ENCODE data around the gene CCDC3.
"Not testable (repeated sequence)": the region's sequence is repeated elsewhere in the genome, so short reads cannot be mapped to it uniquely, and the experiment has no call there.

Gene CCDC3

DNA sequence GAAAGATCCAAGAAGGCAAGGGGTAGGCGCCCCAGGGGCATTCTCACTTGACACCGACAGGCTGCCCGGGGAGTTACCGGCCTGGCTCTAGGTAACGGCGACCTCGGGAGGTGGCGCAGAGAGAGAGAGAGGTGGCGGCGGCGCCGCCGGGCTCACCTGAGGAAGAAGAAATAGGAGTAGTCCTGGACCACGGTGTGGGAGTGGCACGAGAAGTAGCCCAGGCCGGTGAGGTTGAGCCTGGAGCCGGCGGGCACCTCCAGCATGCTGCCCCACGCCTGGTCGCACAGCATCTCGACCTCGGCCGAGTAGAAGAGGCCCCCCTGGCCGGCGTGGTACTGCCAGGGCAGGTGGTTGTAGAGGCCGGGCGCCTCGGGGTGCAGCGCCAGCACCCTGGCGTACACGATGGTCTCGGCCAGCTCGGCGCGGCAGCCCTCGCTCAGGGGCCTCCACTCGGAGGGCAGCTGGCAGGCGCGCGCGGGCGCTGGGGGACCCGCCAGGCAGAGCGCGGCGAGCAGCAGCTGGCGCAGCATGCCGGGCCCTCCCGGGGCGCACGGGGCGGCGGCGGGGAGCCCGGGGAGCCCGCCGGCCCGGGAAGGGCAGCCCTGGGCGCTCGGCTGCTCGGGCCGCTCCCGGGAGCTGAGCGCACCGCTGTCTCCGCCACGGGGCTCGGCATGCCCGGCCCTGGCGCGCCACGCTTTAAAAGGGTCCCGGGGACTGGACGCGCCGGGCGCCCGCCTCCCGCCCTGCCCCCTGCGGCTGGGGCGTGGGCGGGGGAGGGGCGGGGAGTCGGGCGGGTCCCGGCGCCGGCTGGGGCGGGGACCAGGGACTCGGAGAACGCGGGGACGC, at the start of gene CCDC3:
TSS of gene CCDC3 (minus strand) at position 673 of the 846 bp plus-strand sequence. CDS start at position 530, 143 bp downstream.
- peak; percentile 52 for DNase-seq (ENCODE audit: low read depth, low spot score)

DNA sequence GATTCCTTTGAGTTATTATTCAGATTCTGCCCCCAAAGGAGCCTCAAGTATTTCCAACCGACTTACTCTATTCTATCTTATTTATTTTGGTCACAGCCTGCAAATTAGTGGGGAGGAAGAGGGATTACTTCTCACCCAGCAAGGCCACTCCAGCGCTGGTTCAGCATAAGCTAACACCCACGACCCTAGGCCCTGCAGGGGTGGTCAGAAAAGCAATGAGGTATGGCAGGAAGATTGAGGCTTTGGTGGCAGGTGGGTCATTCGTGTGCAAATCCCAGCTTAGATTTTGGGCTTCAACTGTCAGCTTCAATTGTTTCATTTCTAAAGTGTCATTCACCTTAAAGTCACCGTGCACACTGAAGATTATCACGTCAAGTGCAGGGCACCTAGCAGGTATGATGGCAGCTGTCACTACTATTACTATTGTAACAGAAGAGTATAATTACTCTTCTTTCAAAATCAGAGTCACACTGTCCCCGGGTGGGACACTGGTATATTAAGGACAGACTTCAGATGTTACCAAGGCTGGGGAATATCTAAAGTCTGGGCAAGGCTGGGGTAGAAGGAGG, 49.7 kb upstream of the CCDC3 start:
- DNase-seq (ENCODE audit: low read depth, low spot score) = no peak

DNA sequence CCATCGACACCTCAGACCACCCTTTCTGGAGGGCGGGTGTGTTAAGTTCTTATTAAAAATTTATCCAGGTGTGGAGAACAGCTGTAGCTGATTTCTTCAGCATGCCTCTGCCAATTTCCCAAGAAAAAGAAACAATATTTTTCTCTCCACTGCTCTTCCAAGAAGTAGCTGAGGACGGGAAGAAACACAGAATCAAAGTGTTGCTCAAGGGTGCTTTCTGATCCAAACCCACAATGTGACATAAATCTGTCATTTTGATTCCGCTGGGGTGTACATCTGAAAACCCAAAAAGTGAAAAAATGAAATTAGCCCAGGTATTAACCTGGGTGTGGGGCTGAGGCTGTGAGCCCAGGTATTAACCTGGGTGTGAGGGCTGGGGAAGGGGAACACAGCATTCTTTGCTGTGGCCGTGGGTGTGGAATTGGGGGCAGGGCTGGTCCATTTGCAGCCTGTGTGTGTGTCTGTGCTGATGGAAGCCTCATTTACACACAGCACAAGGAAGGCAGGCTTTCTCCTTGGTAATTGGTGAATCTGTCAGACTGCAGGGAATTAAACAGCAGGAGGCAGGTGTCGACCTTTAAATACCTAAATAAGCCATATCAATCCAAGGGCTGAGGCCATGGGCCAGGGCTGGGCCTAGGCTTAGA, 48.4 kb upstream of the CCDC3 start:
- DNase-seq (ENCODE audit: low read depth, low spot score) = no peak

DNA sequence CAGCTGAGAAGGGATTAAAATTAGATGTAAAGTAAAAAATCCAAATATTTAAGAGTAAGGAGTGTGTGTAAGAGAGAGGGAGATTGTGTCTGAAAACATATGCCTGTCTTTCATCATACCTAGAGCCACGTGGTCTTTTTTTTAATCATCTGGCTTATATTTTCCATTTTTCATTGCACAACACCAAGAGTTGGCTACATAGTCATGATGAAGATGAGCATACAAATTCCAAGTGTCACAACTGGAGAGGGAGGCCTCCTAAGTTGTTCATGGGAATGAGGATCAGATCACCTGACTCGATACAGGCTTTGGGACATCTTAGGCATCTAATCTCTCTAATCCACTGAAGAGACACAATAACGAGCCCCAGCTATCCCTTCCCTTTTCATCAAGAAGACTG, 47.2 kb upstream of the CCDC3 start:
- DNase-seq (ENCODE audit: low read depth, low spot score) = no peak

DNA sequence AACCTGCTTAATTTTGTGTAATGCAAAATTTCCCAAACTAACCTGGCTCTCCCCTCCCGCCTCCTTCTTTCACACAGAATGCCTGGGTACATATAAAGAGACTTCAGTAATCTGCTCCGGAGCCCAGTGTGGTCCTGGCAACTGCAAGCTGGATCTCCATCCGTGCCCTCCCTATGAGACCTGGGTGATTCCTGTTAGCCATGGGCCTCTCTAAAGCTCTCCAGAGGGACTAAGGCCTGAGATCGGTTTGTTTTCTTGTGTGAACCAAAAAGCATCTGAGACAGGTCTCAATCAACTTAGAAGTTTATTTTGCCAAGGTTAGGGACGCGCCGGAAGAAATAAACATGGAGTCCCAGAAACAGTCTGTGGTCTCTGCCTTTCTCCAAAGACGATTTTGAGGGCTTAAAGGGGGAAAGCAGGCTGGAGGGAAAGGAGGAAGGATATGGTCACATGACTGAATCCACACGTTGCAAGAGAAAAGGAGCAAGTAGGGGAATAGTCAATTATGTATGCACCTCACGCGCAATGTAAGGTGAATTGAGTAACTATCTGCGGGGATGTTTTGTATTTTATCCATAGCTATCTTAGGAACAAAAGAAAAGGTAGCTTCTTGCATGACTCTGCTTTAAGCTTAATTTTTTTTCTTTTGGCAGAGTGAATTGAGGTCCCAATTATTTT, 46.2 kb upstream of the CCDC3 start:
- DNase-seq (ENCODE audit: low read depth, low spot score) = no peak

DNA sequence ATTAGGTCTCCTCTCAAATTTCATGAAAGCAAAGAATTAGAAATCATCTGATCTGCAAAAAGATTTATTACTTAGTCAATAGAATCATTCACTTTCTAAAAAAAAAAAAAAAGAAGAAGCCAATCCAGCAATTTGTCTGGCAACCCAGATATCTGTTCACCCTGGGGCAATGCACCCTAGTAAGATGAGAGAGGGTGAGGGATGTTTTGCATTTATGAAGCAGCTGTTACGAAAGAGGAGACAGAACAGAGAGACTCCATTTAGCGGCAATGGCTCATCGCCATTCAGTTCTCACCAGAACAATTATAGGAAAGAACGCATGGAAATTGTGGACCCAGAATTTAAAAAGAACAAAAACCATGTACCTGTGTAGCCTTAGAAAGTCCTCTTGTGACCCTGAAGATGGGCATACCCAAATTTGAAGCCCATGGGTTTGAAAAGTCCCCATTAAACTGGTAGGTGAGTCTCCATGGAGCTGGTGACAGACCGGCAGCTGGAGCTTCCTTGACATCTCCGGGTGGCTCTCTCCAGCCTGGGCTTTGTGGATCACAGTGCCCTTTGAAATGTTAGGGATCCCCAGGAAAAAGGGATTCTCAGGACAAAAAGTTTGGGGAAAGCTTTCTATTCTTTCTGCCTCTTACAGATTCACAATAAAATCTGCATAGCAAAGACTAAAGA, 45.5 kb upstream of the CCDC3 start:
- no peak for DNase-seq (ENCODE audit: low read depth, low spot score)

DNA sequence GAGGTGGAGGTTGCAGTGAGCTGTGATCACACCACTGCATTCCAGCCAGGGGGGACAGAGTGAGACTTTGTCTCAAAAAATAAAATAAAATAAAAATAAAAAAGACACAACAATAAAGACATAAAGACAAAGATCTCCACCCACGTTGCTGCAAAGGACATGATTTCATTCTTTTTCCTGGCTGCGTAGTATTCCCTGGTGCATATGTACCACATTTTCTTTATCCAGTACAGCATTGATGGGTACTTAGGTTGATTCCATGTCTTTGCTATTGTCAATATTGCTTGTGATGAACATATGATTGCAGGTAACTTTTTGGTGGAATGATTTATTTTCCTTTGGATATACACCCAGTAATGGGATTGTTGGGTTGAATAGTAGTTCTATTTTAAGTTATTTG, 42.0 kb upstream of the CCDC3 start:
- DNase-seq (ENCODE audit: low read depth, low spot score) = no peak

DNA sequence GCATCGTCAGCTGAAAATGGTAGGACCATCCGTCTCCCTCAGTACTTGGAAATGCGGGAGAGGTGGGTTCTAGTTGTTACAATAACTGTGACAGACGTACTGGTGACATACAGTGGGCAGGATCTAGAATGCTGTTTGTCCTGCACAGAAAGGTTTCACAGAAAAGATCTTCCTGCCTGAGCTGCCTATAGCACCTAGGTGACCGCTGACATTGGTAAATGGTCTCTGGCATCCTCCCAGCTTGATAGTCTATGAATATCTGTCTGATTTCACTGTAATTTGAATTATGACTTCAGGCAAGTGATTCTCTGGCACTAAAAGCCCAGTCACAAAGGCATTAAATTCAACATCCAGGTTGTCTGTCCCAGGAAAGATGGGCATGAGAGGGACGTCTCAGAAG, 38.2 kb upstream of the CCDC3 start:
- no peak for DNase-seq (ENCODE audit: low read depth, low spot score)

DNA sequence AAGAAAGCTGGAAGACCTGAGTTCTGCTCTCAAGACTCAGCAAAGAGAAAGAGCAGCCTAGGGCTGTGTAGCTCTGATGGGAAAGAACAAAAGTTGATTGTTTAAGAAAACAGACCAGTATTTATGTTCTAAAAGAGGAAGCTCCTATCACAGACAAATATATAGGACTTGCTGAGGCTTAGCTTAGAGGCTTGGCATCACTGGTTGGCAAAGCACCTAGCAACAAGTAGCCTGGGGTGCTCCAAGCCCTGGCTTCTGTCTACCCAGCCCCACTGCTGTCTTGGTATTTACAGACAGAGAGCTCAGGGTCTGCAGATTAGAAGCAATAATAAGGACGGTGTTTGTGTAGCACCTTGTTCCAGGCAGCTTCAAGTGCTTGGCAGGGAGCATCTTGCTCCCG, 36.9 kb upstream of the CCDC3 start:
- no peak for DNase-seq (ENCODE audit: low read depth, low spot score)

DNA sequence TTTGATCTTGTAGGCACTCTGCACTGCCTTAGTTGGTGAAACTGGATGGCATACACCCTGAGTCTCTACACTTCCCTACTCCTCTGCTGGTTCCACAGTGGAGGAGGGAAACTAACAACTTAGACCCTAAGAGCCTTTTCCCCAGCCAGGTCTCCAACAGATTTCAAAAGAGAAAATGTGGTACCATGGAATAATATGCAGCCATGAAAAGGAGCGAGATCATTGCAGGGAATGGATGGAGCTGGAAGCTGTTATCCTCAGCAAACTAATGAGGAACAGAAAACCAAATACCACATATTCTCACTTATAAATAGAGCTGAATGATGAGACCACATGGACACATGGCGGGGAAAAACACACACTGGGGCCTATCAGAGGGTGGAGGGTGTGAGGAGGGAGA, 36.3 kb upstream of the CCDC3 start:
- DNase-seq (ENCODE audit: low read depth, low spot score) = no peak

DNA sequence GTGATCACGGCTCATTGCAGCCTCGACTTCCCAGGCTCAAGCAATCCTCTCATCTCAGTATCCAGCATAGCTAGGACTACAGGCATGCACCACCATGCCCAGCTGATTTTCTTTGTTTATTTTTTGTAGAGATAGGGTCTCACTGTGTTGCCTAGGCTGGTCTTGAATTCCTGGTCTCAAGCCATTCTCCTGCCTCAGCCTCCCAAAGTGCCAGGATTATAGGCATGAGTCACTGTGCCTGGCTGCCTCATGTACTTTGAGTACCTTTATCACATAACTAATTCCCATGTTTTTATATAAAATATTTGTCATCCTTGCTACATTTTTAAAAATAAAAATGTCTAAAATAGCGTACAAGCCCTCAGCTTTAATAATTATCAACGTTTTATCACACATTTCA, 35.3 kb upstream of the CCDC3 start:
- DNase-seq (ENCODE audit: low read depth, low spot score) = no peak

DNA sequence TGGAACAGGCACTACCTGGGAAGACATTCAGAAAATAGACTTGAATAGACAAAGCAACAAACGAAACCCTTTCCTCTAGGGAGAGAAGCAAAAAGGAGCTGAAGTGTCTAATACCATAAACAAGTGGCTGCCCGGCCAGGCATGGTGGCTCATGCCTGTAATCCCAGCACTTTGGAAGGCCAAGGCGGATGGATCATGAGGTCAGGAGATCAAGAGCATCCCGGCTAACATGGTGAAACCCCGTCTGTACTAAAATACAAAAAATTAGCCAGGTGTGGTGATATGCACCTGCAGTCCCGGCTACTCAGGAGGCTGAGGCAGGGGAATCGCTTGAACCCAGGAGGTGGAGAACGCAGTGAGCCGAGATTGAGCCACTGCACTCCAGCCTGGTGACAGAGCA, 34.2 kb upstream of the CCDC3 start:
- not testable (repeated sequence) for DNase-seq (ENCODE audit: low read depth, low spot score)

DNA sequence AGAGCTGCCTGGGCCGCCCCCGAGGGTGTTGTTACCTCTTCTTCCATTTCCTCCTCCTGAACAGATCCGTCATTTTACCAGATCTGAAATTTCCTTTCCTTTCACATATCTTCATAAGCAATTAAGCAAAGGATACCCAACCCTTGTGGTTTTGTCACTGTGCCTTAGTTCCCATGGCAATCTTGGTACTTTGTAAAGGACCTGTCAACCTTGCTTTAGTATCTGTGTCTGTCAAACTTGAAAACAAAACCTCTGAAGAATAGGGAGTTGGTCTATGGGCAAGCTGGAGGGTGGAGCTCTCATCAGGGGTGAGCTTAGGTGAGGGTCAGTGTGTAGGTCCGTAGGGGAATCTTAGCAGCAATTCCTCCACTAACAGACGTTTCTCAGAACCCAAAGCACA, 25.4 kb upstream of the CCDC3 start:
- no peak for DNase-seq (ENCODE audit: low read depth, low spot score)

DNA sequence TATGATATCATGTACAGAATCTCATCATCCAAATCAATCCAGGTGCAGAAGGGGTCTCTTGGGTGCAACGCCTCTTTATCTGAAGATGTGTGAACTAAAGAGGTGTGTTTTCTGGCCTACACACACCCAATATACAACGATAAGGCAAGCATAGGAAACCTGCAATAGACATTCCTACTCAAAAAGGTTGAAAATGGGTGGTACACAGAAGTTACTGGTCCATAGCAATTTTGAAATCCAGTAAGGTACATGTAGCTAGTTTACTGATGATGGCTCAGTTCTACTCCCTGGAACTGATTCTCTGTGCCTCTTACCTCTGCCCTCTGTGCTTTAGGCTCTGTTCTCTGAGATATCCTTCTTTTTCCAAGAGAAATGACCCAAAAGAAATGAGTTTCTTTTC, 22.2 kb upstream of the CCDC3 start:
- no peak for DNase-seq (ENCODE audit: low read depth, low spot score)

DNA sequence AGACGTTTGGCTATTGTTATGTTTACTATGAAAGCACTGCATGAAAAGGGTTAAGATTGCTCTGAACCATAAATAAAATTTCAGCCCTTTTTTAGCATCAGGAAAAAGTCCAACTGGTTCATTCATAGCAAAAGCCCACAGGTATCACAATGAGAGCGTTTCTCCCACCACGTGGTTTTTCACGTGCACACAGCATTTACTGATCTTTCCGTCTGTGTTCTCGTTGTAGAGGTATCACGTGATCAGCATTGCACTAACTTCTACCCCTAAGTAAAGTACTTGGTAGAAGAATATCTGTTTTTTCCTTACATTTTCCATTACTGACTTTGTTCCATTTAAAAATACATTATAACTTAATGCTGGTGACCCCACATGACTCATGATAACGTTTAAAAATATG, 17.8 kb upstream of the CCDC3 start:
- DNase-seq (ENCODE audit: low read depth, low spot score) = no peak

DNA sequence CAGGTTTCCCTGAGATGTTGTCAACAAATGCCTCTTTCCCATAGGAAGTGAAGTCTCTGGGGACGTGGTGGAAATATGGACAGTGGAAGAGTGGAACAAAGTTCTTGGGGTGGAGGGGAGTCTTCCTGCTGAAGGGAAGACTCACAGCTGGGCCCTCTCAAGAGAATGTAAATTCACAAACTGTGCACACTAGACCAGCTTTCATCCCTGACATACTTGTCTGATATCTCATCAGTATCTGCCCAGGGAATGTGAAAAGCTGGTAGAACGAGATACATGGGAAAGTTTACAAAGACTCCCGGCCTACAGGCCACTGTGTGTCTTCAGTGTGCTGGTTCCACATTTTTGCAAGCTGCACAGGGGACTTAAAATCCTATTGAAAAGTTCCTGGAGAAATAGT, 16.7 kb upstream of the CCDC3 start:
- DNase-seq (ENCODE audit: low read depth, low spot score) = no peak

DNA sequence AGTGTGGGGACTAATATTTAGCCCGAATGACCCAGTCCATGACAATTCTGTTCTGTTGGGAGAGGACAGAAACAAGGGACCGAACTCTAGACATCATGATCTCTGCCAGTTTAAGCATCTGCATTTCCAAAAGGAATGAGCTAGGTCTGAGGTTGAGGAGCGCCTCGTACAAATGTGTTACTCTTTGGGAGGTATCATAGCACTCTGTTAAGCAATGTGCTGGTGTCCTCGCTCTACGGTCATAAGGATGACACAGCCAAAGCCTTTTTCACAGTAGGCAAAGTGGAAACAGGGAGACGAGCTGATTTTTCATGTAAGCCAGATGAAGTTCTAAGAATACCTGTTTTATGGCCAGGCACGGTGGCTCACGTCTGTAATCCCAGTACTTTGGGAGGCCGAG, 15.4 kb upstream of the CCDC3 start:
- no peak for DNase-seq (ENCODE audit: low read depth, low spot score)

DNA sequence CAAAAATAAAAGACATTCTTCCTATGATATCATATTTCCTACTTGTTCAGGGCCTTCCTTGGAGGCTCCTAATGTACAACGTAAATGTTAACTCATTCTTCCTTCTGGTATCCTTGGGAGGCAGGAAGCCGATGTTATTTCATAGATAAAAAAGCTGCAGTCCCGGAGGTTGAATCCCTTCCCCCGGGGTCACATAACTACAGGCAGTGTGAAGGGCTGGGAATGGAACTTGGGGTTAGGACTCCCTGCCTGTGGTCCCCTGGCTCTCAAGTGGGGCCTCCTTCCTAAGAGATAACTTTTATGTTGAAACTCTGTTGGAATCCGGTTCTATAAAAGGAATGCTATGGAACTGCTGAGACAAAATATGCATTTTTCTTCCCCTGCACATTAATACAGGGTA, 14.9 kb upstream of the CCDC3 start:
- no peak for DNase-seq (ENCODE audit: low read depth, low spot score)

DNA sequence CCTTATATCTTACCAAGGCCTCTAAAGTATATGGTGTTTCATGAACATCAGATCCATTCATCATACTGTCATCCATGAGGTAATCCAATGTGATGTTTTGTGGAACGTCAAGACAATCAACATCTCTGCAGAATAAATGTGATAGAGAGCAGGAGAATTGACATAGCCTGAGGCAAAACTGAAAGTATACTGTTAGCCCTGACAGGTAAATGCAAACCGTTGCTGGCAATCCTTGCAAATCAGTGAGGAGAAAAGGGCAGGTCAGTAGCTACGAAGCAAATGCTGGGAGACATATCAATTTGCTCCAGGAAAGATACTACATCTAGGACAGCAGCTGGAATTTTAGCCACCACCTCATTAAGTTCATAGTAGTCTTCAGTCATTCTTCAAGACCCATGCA, 4.5 kb upstream of the CCDC3 start:
- DNase-seq (ENCODE audit: low read depth, low spot score) = no peak

DNA sequence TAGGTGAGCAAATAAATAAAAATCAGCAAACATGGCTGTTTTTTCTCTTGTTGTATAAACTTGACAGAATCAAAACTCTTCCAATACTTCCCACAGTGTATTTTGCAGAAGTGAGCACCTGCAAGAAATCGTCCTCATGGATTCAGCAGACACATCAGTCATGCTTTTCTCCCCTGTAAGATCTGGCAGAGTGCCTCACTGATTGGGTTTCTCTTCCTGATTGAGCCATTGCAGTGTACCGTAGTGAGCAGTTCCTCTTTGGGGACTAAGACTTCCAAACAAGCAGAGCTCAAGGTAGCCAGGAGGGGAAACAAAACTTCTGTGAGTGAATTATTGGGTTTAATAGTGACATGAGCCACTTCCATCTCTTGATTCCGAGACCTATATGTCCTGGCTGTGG, 2.2 kb upstream of the CCDC3 start:
- no peak for DNase-seq (ENCODE audit: low read depth, low spot score)

DNA sequence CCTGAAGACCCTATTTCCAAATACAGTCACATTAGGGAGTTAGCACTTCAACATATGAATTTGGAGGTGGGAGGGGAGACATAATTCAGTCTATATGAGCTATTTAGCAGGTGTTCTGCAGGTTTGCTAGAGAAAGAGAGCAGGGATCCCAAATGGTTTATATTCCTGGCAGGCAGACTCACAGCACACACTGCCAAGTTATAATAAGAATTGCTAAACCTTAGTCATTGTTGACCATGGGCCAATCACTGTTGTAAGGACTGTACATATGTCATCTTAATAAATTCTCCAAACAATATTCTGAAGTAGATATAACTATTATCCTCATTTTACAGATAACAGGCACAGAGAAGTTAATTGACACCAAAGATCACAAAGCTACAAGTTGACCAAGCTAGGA, 1.5 kb upstream of the CCDC3 start:
- DNase-seq (ENCODE audit: low read depth, low spot score) = no peak

DNA sequence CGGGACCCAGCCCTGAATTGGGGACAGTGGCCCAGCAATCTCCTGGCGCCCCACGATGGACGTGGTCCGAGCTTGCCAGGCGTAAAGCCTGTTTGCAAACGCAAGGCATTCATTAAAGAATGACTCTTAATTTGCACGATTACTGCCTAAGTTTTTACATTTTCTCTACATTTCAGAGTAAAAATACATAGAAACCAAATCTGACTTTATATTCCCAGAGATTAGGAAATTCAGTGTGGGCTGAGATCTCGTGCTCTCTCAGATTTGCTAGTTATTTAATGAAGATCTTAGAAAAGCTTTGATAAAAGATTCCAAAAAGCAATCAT, 337 bp upstream of the CCDC3 start:
- no peak for DNase-seq (ENCODE audit: low read depth, low spot score)
